COR-L47 (cell line): Measurements from ENCODE around the gene ARMH1.
"Not testable (repeated sequence)": the region's sequence is repeated elsewhere in the genome, so short reads cannot be mapped to it uniquely, and the experiment has no call there.

Experiments used
- DNase-seq: peaks from one replicate; lab custom pipeline; 2025; lab: John Stamatoyannopoulos, UW

The ARMH1 gene

DNA sequence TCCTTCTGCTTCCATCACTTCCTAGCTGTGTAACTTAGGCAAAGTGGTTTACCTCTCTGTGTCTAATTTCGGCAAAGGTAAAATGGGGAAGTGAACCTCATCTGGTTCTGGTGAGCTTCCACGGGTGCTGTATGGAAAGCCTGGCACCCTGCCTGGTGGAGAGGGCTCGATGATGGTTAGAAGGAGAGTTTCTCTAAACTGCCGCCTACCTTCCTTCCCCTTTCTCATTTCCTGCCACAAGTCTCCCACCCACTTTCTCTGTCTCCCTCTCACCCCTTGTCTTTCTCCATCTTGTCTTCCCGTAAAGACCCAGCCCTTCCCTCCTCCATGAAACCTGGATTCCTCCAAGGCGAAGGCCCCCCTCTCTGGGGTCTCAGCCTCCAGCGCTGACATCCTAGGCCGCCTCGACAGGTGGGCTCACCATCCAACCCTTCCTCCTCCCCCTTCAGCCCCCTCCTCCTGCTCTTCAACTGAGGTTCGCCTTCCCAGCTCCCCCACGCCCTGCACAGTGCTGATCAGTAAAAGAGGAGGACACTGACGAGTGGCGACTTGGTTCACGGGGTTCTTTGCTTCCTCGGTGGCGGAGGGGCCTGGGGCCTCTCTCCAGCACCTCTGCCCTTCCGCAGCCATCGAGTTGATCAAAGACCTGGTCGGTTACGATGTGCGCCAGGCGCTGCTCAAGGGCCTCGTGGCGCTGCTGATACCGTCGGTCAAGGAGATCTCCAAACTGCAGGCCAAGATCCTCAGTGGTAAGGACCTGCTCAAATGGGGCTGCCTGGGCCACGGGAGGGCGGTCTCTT, 49.2 kb downstream of the ARMH1 start:
- no peak for DNase-seq

GRCh38 chr1:44724296-44724954, 49.9 kb downstream of the ARMH1 start:
- no peak for DNase-seq

DNA sequence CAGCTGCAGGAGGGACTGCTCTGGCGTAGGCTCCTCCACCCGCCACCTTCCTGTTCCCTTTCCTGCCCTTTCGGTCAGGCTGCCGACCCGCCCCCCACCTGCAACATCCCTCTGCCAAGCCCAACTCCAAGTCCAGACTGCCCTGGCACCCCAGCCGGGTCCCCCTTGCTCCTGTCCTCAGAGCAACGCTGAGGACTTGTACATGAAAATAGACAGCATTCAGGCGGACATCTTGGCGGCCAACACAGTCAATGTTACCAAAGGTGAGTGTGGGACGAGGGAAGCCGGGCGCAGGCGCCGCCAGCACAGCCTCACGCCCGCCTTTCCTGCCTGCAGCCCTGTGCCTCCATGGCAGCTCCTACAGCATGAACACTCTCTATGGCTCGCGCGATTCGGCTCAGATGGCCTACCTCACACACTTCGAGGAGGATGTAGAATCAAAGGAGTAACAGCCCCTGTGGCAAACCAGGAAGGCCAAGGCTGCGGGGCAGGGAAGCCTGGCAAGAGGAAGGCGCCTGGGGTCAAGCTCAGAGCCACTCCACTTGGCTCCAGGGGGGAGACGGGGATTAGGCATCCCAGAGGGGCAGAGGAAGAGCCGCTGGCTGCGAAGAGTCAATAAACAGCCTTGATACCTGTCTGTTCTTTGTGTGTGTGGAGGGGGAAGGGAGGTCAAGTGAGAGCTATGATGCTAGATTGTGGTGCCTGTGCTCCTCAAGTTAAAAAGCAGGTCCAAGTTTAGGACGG, 50.6 kb downstream of the ARMH1 start:
- no peak for DNase-seq

GRCh38 chr1:44730741-44731512, 56.4 kb downstream of the ARMH1 start, which contains the start of gene RNU5D-1:
Gene RNU5D-1, minus strand, starts transcription at chr1:44731170.
- DNase-seq = peak; percentile 71

DNA sequence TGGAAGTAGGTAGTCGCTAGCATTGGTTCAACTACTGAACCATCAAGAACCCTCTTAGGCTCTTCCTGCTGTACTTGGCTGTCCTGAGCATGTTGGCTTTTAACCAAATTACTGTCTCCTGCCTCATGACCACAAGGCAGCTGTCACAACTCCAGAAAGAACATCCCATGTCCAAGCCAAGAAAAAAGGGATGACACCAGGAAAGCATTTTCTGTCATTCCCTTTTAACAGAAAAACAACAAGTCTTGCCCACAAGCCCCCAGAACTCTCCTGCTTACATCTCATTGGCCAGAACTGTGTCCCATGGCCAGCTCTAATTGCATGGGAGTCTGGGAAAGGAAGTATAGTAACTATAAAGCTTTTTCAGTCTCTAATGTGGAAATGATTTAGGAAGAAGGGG, 58.9 kb downstream of the ARMH1 start:
- DNase-seq = no peak

DNA sequence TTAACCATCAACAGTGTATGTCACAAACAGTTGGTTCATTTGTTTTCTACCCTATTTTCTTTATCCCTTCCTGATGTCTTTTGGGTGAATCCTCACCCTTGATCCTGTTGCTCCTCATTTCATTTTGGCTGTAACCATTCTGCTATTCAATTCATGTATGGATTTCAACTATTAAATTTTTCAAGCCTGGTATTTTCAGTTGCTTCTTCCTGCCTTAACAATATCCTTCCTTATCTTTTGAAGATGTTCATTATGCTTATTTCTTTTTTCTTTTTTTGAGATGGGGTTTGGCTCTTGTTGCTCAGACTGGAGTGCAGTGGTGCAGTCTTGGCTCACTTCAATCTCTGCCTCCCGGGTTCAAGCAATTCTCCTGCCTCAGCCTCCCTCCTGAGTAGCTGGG, 59.3 kb downstream of the ARMH1 start:
- no peak for DNase-seq

- no peak for DNase-seq
Measured at GRCh38 chr1:44735992-44736391, 61.5 kb downstream of the ARMH1 start.

DNA sequence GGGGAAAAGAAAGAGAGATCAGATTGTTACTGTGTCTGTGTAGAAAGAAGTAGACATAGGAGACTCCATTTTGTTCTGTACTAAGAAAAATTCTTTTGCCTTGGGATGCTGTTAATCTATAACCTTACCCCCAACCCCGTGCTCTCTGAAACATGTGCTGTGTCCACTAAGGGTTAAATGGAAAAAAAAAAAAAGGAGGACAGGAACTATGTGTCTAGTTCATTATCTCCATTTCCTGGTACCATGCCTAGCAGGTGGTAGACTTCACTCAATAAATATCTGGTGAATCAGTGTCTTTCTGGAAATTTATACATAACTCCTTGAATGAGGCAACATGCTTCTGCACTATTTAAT, 64.4 kb downstream of the ARMH1 start:
- not testable (repeated sequence) for DNase-seq

- peak; percentile 93 for DNase-seq
Measured at GRCh38 chr1:44739307-44740178, 65.0 kb downstream of the ARMH1 start, which contains the start of gene KIF2C. Gene KIF2C, plus strand, starts transcription at chr1:44739837. Its CDS starts 96 bp downstream, at chr1:44739933.

GRCh38 chr1:44740179-44740617, 65.7 kb downstream of the ARMH1 start:
- DNase-seq = no peak

GRCh38 chr1:44743211-44743610, 68.7 kb downstream of the ARMH1 start:
- DNase-seq = no peak

DNA sequence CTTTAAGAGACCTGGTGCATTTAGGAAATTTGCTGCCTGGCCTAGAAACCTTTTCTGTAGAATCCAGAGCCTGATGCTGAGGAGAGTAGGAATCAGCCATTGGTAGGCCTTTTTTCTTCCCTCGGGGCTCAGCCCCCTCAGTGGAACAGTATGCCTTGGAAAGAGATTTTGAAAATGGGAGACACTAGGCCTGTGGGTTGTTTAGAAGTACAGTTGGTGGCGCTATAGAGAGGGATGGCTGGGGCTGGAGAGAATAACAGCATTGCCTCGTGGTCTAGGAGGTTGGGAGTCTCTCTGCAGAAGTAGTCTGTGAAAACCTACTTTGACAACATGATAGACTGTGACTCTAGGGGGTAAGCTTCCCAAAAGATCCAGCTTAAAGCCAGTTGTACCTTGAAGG, 73.4 kb downstream of the ARMH1 start:
- DNase-seq = no peak

DNA sequence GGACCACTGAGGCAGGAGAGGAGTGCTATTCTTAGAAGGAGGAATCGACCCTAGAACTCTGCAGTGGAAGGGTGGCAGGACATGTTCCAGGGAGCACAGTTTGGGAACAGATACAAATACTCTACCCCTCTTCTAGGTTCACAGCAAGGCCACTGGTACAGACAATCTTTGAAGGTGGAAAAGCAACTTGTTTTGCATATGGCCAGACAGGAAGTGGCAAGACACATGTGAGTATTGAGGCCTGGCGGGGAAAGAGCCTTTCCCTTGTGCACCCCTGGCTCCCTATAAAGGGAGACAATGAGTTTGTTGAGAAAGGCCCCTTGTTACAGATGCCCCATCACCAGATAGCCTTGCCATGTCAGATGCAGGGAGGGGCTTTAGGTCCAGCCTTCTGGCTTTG, 82.9 kb downstream of the ARMH1 start:
- DNase-seq = no peak

DNA sequence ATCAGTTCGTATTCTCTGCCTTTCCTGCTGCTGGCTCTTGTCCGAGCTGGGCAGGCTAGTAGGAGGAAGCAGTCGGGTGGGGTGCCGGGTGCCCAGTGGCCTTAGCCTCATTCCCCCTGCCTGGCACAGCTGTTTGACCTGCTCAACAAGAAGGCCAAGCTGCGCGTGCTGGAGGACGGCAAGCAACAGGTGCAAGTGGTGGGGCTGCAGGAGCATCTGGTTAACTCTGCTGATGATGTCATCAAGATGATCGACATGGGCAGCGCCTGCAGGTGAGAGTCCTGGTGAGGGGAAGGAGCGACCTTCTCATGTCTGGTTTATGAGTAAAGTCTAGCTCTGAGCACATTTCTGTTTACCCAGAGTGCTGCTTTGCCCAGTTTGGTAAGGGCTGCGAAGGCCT, 84.6 kb downstream of the ARMH1 start:
- DNase-seq = no peak

GRCh38 chr1:44760876-44761275, 86.4 kb downstream of the ARMH1 start:
- no peak for DNase-seq

DNA sequence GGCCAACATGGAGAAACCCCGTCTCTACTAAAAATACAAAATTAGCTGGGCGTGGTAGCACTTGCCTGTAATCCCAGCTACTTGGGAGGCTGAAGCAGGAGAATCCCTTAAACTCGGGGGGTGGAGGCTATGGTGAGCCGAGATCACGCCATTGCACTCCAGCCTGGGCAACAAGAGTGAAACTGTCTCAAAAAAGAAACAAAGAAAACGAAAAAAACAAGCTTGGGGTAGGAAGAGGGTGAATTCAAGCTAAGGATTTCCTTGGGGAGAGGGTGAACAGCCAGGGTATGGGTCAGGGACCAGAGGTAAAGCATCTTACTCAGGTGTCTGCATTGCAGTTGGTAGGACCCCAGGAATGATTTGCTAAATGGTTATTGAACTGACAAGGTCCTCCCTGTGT, 91.9 kb downstream of the ARMH1 start:
- not testable (repeated sequence) for DNase-seq
